PC-9 (cell line): ENCODE data around the gene CCDC60. TPM values are rescaled to one million over a fixed set of nuclear protein-coding genes. Genes with fewer than 3 reads are reported as not detected.
A peak's percentile ranks its signal among the peaks of the same experiment; 100 is the strongest.

Experiments used
- BruUV-seq: library from RNA; stranded (reverse); fragments of 400-500 nt; replicated peaks from 2 replicates; lab custom pipeline; 2021; lab: Mats Ljungman, UMichigan
- CTCF ChIA-PET: fragments of 300-600 bp; sonication (Branson Sonifier 250); formaldehyde crosslinking; loops from one replicate; lab custom pipeline; 2022; ENCODE audit warnings: antibody characterized with exemption; lab: Charles Lee
- POLR2A ChIA-PET: fragments of 300-600 bp; sonication (Branson Sonifier 250); formaldehyde crosslinking; loops from one replicate; lab custom pipeline; 2022; ENCODE audit warnings: antibody characterized with exemption; ENCODE audit not compliant: unreplicated experiment; lab: Charles Lee
- DNase-seq, 2 experiments: peaks; one replicate each; pipeline versions ENCODE4 v3.0.0 to v3.0.0-alpha.2; 2015 to 2022; ENCODE audit warnings: mixed read lengths in 1 of 2
- H2AFZ ChIP-seq: fragments of 200-600 bp; sonication (generic); 2 replicates; pipeline ENCODE4 v1.8.1; 2017; ENCODE audit warnings: antibody characterized with exemption
- H3F3A ChIP-seq: fragments of 200-600 bp; sonication (generic); 2 replicates; pipeline ENCODE4 v1.8.1; 2017; ENCODE audit warnings: antibody characterized with exemption, mild to moderate bottlenecking, low read depth; ENCODE audit not compliant: insufficient read depth
- H3K27ac ChIP-seq: fragments of 200-600 bp; sonication (generic); 2 replicates; pipeline ENCODE4 v1.6.1; 2016; ENCODE audit warnings: mixed run types
- H3K27me3 ChIP-seq: fragments of 200-600 bp; sonication (generic); 2 replicates; pipeline ENCODE4 v1.6.1; 2016; ENCODE audit warnings: low read depth, mixed run types; ENCODE audit not compliant: insufficient read depth
- H3K36me3 ChIP-seq: fragments of 200-600 bp; sonication (generic); 2 replicates; pipeline ENCODE4 v1.6.1; 2016; ENCODE audit warnings: low read depth, mixed run types
- H3K4me1 ChIP-seq: fragments of 200-600 bp; sonication (generic); replicated peaks from 2 replicates; pipeline ENCODE4 v1.6.1; 2016; ENCODE audit warnings: mixed run types; ENCODE audit not compliant: insufficient read depth
- H3K4me2 ChIP-seq: fragments of 200-600 bp; sonication (generic); 2 replicates; pipeline ENCODE4 v1.6.1; 2017; ENCODE audit warnings: mixed run types
- H3K4me3 ChIP-seq: fragments of 200-600 bp; sonication (generic); 2 replicates; pipeline ENCODE4 v1.6.1; 2016; ENCODE audit warnings: mixed run types
- H3K79me2 ChIP-seq: fragments of 200-600 bp; sonication (generic); 2 replicates; pipeline ENCODE4 v1.6.1; 2017; ENCODE audit warnings: low read depth, mixed run types
- H3K9me2 ChIP-seq: fragments of 200-600 bp; sonication (generic); 2 replicates; pipeline ENCODE4 v1.8.1; 2017; ENCODE audit warnings: mild to moderate bottlenecking; ENCODE audit not compliant: insufficient read depth
- H3K9me3 ChIP-seq: fragments of 200-600 bp; sonication (generic); 2 replicates; pipeline ENCODE4 v1.8.1; 2016; ENCODE audit warnings: low read depth; ENCODE audit not compliant: insufficient read depth
- H4K20me1 ChIP-seq: fragments of 200-600 bp; sonication (generic); 2 replicates; pipeline ENCODE4 v1.8.1; 2017; ENCODE audit not compliant: insufficient read depth
- CTCF ChIP-seq: fragments of 200-600 bp; sonication (generic); conservative IDR thresholded peaks from 2 replicates; pipeline ENCODE4 v1.6.1; 2017; ENCODE audit warnings: mixed run types, antibody characterized with exemption, mild to moderate bottlenecking, moderate library complexity
- EZH2 ChIP-seq: fragments of 200-600 bp; sonication (generic); IDR thresholded peaks from 2 replicates; pipeline ENCODE4 v1.8.0; 2017; ENCODE audit warnings: antibody characterized with exemption, low read depth
- intact Hi-C: fragments of 100-400 bp; cut with micrococcal nuclease; formaldehyde crosslinking; loops from one replicate; pipeline ENCODE4 v1.10.0; 2022; ENCODE audit not compliant: unreplicated experiment
- total RNA-seq: library from RNA; stranded (reverse); gene quantifications from 2 replicates; pipeline ENCODE4 v1.2.3, GENCODE V29; 2021

CCDC60 gene
- total RNA-seq, 1 experiment from 2014 or later: not detected

- Histone ChIP-seq H3K79me2 (no peaks in the 10 kb centered on the region), H3K4me3 (no peak overlapping the region), H3K9me3 (no peaks in the 10 kb centered on the region), H3K9me2 (no peaks in the 10 kb centered on the region), H3K36me3 (no peaks in the 10 kb centered on the region), H4K20me1 (no peaks in the 10 kb centered on the region), H3K27ac (no peak overlapping the region), H2AFZ (no peak overlapping the region), H3K4me2 (no peak overlapping the region), H3K27me3 (no peaks in the 10 kb centered on the region), H3K4me1 (no peaks in the 10 kb centered on the region), H3F3A (no peaks in the 10 kb centered on the region)
- CTCF ChIA-PET: no interaction called here
- POLR2A ChIA-PET: no interaction called here
- TF ChIP-seq CTCF (no peak), EZH2 (no peak)
- DNase-seq: peak in 1 of 2 experiments; percentile 54
- intact Hi-C loops: loop anchor here (10.0 kb wide), 1 partner anchor 79 kb away; no protein-coding TSS in a partner anchor
- BruUV-seq: no TSS peak
Observed at GRCh38 chr12:119565404-119565803, 230.9 kb downstream of the CCDC60 start.

GRCh38 chr12:119570771-119571170 lies 236.2 kb downstream of the CCDC60 start:
- H2AFZ ChIP-seq: no peak overlapping the region
- no peak overlapping the region for H3K4me3 ChIP-seq
- H3K27ac ChIP-seq: no peak overlapping the region
- ChIA-PET CTCF (no interaction called here), POLR2A (no interaction called here)
- H3K4me2 ChIP-seq: no peak overlapping the region
- H3F3A ChIP-seq: no peaks in the 10 kb centered on the region
- H3K9me2 ChIP-seq: no peaks in the 10 kb centered on the region
- intact Hi-C loops: no loop called here
- H3K9me3 ChIP-seq: no peaks in the 10 kb centered on the region
- no TSS peak for BruUV-seq
- no peaks in the 10 kb centered on the region for H4K20me1 ChIP-seq
- no peaks in the 10 kb centered on the region for H3K79me2 ChIP-seq
- no peak for DNase-seq
- H3K27me3 ChIP-seq: no peaks in the 10 kb centered on the region; the same call in 1 of the 2 replicates
- no peaks in the 10 kb centered on the region for H3K4me1 ChIP-seq
- H3K36me3 ChIP-seq: no peaks in the 10 kb centered on the region
- TF ChIP-seq CTCF: no peak
- TF ChIP-seq EZH2: no peak

DNA sequence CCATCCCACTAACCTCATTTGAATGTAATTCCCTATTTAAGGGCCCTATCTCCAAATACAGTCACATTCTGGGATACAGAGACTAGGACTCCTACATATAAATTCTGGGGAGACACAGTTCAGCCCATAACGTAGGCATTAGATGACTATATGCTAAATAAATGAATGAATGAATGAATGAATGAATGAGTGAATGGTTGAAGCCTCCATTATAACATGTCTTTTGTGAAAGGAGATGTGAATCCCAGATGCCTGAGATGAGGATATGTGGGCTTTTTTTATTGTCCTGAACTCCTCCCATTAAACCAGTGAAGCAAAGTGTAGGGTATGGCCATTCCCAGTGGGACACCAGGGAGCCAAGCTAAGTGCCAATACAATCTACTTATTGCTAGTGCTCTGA lies 238.6 kb downstream of the CCDC60 start:
- DNase-seq: no peak
- Histone ChIP-seq H3K4me2 (no peak overlapping the region), H2AFZ (no peak overlapping the region), H3K79me2 (no peaks in the 10 kb centered on the region), H3K36me3 (no peaks in the 10 kb centered on the region), H3F3A (no peaks in the 10 kb centered on the region), H3K27me3 (no peaks in the 10 kb centered on the region; the same call in 1 of the 2 replicates), H3K9me3 (no peaks in the 10 kb centered on the region), H3K27ac (no peak overlapping the region), H4K20me1 (no peaks in the 10 kb centered on the region), H3K9me2 (no peaks in the 10 kb centered on the region), H3K4me3 (no peak overlapping the region), H3K4me1 (no peaks in the 10 kb centered on the region)
- intact Hi-C loops: no loop called here
- ChIA-PET POLR2A (no interaction called here), CTCF (no interaction called here)
- BruUV-seq: no TSS peak
- TF ChIP-seq CTCF: no peak
- TF ChIP-seq EZH2: no peak
